Prostate gland (tissue), 2 donors: ENCODE results near the gene GNPAT.

Source experiments
- POLR2A ChIP-seq: fragments of 450-650 bp; IDR thresholded peaks from one replicate; pipeline ENCODE4 v1.6.1; 2016; ENCODE audit warnings: antibody characterized with exemption, mild to moderate bottlenecking
- TF ChIP-seq, protein P1 (sequence below), 4 experiments: fragments of 200-600 bp in 2 of 4; fragments of 450-650 bp in 2 of 4; sonication (generic) in 2 of 4; IDR thresholded peaks; 1 replicate in 3 of 4; 2 replicates in 1 of 4; pipeline ENCODE4 v1.5.1; 2016 to 2019; ENCODE audit warnings: antibody characterized with exemption in 4 of 4, mild to moderate bottlenecking in 2 of 4, moderate library complexity in 2 of 4

DNA sequence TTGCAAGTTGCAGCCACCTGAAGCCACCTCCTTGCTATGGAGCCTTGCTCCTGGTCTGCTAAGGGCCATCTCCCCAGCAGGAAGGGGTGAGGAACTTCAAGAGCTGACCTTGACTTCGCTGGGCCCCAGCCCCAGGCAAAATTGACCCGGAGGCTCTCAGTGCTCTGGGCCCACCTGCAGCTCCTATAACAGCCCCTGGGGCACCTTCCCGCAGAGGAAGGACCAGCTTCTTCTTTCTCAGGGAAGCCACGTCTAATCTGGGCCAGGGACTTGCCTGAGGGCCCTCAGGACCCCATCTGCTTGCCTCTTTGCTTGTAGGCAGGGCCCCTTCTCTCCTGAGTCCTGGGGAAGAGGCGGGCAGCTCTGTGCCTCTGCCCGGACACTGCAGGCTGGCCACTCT lies 30.9 kb upstream of the GNPAT start:
- TF ChIP-seq POLR2A = no peak
- TF ChIP-seq, protein P1, sequence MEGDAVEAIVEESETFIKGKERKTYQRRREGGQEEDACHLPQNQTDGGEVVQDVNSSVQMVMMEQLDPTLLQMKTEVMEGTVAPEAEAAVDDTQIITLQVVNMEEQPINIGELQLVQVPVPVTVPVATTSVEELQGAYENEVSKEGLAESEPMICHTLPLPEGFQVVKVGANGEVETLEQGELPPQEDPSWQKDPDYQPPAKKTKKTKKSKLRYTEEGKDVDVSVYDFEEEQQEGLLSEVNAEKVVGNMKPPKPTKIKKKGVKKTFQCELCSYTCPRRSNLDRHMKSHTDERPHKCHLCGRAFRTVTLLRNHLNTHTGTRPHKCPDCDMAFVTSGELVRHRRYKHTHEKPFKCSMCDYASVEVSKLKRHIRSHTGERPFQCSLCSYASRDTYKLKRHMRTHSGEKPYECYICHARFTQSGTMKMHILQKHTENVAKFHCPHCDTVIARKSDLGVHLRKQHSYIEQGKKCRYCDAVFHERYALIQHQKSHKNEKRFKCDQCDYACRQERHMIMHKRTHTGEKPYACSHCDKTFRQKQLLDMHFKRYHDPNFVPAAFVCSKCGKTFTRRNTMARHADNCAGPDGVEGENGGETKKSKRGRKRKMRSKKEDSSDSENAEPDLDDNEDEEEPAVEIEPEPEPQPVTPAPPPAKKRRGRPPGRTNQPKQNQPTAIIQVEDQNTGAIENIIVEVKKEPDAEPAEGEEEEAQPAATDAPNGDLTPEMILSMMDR (IDR thresholded peaks at IDR 0.05) = no peak
